Ecto neural progenitor cell (in vitro differentiated cells): ENCODE results near the gene PSAP.
"Not testable (repeated sequence)": the region's sequence is repeated elsewhere in the genome, so short reads cannot be mapped to it uniquely, and the experiment has no call there.

Source experiments
- DNase-seq: peaks from one replicate; pipeline ENCODE4 v3.0.0-alpha.2; 2018; ENCODE audit warnings: low spot score

The PSAP gene

DNA sequence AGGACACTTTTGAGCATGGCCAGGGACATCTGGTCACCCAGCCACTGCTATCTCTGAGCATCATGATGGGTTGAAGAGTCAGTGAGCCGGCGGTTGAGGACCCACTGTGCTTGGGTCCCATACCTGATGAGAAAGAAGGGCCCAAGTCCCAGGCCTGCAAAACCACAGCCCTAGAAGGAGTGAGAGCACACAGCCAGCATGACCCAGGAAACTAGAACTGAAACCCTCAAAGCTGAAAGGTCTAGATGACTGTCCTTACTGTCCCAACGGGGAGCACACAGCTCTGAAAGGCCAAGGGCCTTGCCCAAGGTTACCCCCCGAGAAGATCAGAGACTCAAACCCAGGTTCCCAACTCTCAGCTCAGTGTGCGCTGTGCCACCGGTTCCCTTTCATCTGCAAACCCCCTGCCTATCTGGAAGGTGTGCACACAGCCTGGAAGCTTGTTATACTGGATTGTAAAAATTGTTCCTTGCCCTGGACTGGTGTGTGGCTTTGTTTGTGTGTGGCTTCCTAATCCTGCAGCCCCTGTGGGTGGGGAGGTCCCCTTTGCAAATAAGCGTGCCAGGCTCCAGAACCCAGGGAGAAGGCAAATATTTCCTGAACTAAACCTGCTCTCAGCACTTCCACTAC lies 22.6 kb upstream of the PSAP start:
- no peak for DNase-seq

DNA sequence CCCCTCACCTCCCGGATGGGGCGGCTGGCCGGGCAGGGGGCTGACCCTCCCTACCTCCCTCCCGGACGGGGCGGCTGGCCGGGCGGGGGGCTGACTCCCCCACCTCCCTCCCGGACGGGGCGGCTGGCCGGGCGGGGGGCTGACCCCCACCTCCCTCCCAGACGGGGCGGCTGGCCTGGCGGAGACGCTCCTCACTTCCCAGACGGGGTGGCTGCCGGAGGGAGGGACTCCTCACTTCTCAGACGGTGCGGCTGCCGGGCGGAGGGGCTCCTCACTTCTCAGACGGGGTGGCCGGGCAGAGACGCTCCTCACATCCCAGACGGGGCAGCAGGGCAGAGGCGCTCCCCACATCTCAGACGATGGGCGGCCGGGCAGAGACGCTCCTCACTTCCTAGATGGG lies 18.6 kb upstream of the PSAP start:
- not testable (repeated sequence) for DNase-seq

DNA sequence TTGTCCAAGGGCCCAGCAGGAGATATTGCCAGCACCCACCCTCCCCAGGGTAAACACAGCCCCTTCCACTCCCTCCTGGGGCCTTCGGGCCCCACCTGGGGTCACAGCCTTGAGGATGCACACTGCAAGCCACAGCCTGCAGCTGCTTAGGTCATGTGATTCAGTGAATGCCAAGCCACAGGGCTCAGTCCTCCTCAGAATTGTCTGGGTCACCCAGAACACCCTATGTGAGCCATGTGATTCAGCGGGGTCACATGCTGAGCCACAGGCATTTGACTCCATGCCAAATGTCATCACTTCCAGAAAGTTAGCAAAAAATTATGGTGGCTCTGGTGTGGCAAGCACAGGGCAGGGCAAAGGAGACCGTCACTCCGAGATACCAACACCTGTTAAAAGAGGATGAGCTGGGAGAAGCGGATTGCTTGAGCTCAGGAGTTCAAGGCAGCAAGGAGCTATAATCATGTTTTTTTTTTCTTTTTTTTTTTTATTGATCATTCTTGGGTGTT lies 17.2 kb upstream of the PSAP start:
- DNase-seq, result no peak

DNA sequence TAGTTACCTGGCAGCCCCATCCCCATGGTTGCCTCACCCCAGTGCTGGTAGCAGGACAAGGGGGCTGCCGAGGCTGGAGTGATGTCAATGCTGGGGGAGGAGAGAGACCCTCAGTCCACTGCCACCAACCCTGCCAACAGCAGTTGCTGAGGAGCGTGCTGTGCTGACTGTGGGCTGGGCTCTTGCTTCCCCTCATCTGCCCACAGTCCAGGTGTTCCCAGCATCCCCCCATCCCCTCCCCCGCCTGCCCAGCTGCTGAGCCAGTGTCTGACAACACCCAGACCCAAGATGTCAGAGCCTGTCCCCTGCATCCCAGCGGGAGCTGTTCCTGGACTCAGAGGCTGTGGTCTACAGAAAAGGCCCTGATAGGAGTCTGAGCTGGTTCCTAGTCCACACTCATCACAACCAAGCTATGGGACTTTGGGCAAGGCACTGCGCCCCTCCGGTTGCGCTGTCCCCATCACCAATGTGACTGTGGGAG lies 14.6 kb upstream of the PSAP start:
- no peak for DNase-seq

DNA sequence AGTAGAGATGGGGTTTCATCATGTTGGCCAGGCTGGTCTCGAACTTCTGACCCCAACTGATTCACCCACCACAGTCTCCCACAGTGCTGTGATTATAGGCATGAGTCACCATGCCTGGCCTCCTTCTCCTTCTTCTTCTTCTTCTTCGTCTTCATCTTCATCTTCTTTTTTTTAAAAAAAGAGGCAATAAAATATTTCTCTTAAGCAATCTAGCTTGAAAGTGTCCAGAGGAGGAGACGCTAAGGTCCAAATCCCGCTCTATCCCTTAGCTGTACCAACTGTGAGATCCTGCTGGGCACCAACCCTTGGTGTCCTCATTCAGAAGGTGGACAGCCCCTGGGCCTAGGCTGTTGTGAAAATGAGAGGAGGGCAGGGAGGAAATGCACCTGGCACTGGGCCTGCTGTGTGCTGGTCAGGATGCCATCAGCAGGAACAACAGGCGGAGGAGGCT lies 13.9 kb upstream of the PSAP start:
- no peak for DNase-seq

DNA sequence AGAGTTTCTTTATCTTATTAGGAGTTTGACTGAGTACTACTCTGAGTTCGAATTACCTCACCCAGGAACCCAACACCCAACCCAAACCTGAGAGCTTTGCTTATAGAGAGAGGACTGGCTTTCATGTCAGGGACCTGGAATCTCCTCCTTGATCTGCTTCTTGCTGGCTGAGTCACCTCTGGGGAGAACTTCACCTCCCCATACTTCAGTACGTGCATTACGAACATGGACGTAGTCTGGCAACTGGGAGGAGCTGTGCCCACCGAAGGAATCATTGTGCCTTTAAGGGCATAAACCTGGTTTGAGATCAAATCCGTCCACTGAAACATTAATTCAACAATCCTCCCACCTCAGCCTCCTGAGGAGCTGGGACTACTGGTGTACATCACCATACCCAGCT lies 12.2 kb upstream of the PSAP start:
- no peak for DNase-seq

DNA sequence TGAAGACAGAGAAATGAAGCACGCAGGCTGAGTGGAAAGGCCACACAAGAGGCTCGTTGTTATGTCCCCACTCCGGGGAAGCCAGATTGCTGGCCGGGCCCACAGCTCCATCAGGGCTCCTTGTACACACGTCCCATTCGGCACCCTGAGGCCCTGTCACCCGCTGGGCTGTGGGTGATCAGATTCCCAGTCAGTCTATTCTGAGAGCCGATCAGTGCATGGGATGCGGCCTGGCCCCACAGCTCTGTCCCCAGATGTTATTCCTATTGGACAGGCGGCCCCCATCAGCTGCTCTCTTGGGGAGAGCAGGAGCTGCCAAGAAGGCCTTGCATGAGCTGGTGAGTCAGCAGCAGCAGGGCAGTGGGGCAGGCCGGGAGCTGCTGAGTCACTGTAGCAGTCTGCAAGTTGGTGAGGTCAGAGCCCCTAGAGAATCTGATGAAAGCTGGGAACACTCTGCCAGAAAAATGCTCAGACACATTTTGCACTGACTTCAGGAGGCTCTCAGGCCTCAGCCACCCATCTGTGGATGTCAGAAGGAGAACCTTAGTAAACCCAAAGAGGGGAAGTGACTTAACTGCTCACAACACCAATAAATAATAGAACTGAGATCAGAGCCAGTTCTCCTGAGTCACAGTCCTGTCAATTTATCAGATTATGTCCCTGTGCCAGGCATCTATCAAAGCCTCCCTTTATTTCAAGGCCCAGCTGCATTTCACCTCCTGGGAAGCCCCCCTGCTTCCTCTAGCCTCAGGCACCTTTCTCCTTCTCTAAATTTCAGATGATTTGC lies 9.4 kb upstream of the PSAP start:
- peak; percentile 75 for DNase-seq

DNA sequence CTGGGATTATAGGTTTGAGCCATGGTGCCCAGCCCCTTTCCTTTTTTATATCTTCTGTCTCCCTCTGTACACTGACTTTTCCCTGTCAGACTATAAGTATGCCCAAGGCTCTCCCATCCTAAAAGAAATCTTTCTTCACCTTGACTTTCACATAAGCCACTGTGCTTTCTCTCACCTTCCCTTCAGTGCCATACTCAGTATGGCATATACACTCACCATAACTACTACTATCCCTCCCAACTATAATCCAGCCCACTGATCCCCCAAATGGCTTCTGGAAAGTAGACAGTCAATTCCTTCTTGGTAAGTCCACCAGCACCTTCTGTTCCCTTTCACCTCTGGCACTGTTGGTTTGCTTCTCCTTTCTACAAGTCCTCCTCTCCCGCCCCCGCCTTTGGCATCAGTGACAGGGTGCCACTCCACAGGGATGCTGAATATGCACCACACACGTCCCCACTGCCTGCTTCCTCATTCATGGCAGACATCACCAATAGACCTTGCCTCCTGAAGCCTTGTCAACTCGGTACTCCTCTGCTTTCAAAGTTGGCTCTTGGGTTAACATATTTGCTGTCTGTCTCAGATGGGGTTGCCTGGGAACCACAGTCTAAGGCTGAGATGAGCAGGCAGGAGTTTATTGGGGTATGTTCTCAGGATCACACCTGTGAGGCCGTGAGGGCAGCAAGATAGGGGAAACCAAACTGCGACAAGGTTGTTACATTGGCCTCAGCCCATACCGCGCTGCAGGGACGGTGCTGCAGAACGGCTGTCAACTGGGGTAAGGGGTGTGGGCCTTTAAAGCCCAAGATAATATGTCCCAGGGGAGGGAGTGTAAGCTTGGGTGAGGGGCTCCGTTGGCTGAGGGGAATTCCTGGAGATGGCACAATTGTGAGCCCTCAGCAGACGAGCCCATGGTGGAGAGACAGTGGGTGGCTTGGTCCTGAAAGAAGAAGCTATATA lies 7.2 kb upstream of the PSAP start:
- DNase-seq, result no peak

DNA sequence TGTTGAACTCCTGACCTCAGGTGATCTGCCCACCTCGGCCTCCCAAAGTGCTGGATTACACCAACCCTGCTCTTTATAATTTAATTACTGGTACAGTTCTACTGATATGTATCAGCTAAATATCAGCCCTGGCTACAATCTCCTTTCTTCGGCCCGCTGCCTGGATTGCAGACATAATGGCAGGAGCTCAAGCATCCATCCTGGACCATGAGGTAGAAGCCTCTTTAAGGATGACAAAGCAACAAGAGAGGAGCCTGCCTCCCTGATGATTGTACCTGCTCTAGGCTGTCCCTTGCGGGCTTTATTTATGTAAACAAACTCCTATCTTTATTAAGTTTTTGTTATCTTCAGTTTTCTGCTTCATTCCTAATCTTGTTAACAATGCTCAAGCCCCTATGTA lies 5.6 kb upstream of the PSAP start:
- DNase-seq, result no peak

DNA sequence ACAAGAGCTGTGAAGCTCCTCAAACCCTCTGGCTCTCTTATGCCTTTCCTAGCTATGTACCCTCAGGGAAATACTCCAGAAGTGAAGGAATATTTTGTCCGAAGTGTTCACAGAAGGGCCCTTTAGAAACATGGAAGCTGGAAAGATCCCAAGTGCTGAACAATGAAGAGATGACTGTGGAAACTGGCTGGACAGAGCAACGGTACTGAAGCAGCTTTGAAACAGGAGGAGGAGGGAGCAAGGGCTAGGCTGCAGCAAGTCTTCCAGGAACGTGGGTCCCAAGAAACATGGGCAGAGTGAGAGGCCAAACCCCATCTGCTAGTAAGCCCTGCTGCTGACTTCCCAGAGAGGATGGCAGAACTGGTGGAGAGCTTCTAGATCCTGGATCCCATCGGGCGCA lies 3.0 kb upstream of the PSAP start:
- DNase-seq, result no peak

DNA sequence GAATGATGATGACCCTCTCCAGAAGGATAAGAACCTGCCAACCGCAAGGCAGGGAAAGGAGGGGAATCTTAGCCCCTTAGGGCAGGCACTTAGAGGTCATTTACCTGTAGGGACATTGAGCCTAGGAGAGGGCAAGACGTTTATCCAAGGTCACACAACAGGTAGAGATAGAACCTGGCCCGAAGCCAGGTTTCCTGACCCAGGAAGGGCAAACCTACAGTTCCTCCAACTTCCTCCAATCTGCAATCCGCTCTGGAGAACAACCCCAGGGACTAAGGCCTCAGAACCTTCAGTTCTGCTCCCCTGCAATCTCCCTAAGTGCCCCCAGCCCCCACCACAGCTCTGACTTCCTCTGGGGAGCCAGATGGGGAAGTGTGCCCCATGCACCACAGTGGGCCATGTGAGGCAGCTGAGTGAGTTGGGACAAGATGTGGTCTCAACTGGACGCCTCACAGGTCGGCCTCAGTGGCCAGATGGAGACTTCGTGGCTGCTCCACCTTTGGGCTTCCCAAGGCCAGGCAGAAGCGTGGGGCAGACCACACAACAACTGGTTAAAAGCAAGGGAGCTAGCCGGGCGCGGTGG lies 1.4 kb upstream of the PSAP start:
- no peak for DNase-seq

DNA sequence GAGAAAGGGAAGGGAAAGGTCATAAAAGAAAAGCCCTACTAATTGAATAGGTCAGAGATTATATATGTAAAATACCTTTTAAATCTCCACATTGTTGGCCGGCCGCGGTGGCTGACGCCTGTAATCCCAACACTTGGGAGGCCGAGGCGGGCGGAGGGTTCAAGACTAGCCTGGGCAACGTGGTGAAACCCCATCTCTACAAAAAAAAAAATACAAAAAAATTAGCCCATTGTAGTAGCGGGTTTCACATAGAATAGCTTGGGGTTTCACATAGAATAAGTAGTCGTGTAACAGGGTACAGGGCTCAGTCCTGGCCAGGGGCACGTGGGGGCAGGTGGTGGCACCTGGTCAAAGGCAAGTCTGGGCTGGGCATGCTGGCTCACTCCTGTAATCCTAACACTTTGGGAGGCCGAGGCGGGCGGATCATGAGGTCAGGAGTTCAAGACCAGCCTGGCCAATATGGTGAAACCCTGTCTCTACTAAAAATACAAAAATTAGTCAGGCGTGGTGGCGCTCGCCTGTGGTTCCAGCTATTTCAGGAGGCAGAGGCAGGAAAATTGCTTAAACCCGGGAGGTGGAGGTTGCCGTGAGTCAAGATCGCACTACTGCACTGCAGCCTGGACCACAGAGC lies 529 bp upstream of the PSAP start:
- DNase-seq, result not testable (repeated sequence)

DNA sequence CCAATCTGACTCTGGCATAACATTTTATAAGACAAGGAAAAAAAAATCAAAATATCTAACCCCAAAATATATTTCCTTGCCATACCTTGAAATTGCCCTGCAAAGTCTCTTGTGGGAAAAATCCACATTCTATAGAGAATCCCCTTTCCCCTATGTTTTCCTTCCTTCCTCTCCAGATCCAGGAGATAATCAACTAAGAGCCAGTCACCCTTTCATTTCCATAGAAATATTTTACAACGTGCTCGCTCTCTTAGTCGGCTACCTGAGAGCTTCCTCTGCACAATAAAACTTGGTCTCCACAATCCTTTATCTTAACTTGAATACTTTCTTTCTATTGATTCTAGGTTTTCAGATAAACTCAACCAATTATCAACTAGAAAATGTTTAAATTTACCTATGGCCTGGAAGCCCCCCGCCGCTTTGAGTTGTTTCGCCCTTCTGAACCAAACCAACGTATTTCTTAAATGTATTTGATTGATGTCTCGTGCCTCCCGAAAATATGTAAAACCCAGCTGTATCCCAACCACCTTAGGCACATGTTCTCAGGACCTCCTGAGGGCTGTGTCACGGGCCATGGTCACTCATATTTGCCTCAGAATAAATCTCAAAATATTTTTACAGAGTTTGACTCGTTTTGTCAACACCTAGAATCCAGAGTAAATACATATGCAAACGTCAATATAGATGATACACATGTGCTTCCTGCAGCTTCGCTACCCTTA lies 869 bp downstream of the PSAP start:
- no peak for DNase-seq

DNA sequence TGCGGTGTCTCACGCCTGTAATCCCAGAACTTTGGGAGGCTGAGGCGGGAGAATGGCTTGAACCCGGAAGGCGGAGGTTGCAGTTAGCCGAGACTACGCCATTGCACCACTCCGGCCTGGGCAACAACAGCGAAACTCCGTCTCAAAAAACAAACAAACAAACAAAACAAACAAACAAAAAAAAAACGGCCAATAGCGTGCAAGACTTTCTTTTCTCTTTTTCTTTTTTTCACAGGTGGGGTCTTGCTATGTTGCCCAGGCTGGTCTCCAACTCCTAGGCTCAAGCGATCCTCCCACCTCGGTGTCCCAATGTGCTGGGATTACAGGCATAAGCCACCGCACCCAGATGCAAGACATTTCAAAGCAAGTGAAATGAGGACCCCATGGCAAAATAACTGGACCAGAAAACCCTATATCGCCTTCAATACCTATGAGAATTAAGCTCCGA lies 1.6 kb downstream of the PSAP start:
- DNase-seq, result no peak

DNA sequence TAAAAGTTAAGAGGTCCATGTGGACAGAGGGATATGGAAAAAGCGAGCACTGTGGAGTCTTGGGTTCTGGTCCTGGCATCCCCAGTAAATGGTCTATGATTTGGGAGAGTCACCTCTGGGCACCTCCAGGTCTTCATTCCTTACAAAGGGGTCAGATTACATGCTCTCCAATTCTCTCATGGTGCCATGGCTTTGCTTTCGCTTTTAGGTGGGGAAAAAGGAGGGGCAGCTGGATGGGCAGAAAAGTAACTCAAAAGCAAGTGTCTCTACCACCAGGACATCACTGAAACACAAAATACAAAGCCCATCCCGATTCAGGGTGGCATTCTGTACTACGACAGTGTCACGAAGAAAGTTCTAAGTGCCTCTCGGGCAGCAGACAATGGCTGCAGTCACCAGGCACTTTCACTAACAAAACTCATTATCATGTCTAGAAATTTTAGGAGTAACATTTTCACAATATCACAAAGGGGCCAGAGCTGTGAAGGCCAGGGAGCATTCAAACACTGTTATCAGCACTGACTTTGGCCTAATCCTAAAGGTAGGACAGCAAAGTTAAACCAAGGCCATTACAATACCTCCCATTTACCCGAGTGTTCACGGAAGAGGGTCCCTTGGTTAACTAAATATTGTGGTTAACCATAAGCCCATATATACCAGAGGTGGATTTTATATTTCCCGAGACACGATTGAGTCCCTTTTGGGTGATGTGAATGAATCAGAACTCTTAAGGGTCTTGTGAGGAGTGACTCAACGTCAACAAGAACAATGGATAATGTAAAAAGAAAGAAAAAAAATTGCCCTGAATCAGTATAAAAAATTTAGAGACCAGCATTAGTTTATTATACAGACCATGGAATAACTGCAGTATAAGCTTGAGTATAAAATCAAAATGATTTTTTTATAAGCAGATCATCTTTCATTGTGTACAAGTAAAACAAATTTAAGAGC lies 2.5 kb downstream of the PSAP start:
- DNase-seq, result no peak

DNA sequence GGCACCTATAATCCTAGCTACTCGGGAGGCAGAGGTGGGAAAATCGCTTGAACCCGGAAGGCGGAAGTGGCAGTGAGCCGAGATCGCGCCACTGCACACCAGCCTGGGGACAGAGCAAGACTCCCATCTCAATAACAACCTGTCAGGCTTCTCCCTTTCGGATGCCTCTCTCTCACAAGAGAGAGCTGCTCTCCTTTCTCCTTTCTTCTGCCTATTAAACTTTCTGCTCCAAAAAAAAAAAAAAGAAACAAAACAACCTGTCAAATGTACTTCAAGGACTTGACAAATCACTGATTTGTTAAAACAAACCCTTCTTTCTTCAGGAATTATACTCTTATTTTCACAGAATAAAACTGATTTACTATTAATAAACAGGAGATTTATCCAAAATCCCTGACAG lies 3.6 kb downstream of the PSAP start:
- DNase-seq, result no peak

DNA sequence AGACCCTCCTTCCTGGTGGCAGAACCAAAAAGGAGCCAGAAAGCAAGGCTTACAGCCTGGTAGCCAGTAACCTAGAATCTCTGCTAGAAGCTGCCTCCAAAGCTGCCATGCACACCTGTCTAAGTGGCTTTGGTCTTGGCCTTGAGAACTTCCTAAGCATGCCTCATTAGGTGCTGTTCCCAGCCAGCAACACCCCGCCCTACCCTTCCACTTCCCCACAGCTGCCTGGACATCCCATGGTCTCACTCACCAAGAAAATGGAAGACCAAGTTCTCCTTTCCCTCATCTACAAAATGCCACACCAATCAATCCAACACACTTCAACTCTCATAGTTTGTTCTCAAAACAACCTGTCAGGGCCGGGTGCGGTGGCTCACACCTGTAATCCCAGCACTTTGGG lies 4.2 kb downstream of the PSAP start:
- no peak for DNase-seq

DNA sequence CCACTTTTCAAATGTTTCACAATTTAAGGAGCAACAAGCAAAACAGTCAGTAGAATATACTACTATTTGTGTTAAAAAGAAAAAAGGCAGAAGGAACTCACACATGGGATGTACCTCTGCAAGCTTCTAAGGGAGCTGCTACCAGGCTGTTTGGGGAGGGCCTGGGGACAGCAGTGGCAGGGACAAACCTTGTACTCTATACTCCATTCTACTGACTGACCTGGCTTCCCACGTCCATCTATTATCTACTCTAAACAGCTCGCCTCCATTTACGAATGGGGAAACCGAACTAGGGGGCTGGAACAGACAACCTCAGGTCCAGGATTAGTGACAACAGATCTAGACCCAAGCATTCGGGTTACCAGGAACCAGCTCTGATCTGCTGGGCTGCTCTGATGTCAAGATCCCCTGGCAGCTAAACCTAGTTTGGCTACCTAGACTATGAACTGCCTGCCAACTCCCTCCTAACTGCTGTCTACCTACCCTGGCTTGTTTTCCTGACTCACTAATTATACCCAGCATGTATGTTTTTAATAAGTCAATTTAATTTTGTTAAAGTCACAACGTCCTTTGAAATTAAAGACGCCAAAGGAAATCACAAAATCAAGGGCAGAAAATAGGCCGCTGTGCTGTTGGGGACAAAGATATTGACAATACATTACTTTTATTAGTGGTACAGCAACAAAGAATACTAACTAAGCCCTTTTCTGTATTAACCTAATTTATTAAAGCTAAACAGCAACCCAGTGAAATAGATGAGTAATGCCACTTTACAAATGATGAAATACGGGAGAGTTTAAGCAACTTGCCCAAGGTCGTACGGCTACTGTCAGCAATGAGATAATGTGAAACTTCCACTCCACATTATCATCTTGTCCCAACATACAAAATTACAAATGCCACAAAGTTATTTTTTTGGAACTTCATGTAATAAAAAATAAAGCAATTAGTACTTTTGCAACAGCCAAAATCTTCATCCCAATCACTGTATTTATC lies 5.3 kb downstream of the PSAP start:
- no peak for DNase-seq
